NCI-H526 (cell line): ENCODE results near the gene ARG1.
"Not testable (repeated sequence)": the region's sequence is repeated elsewhere in the genome, so short reads cannot be mapped to it uniquely, and the experiment has no call there.

Source experiments
- DNase-seq, 2 experiments: peaks; one replicate each; lab custom pipeline; 2025; lab: John Stamatoyannopoulos, UW

Gene ARG1

DNA sequence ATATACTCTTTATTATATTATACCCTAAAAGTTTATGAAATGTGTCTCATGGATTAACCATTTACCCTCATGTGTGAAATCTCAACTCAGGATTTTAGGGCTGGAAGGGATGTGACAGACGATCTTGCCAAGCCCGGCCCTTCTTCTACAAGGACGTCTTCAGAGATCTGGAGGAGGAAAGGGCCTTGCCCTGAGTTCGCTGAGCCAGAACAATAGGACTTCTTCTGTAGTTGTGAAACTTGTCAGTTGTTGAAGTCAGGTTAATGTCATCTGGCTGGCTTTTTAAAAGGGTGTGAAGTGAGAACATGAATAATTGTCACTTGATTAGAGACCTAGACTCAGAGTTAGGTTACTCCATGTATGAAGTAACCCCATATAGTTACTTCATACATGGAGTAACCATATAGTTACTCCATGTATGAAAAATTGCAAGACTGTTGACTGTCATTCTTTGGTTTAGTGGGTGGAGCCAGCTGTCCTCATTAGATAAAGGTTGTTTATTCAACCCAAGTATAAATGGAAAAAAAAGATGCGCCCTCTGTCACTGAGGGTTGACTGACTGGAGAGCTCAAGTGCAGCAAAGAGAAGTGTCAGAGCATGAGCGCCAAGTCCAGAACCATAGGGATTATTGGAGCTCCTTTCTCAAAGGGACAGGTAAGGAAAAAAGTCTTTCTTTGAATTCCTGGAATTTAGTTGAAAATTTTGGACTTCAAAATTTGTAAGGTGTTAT lies at the start of gene ARG1:
Gene ARG1, plus strand, starts transcription at position 541 of the 730 bp plus-strand sequence. Its CDS starts 57 bp downstream, at position 598.
- no peak for DNase-seq

DNA sequence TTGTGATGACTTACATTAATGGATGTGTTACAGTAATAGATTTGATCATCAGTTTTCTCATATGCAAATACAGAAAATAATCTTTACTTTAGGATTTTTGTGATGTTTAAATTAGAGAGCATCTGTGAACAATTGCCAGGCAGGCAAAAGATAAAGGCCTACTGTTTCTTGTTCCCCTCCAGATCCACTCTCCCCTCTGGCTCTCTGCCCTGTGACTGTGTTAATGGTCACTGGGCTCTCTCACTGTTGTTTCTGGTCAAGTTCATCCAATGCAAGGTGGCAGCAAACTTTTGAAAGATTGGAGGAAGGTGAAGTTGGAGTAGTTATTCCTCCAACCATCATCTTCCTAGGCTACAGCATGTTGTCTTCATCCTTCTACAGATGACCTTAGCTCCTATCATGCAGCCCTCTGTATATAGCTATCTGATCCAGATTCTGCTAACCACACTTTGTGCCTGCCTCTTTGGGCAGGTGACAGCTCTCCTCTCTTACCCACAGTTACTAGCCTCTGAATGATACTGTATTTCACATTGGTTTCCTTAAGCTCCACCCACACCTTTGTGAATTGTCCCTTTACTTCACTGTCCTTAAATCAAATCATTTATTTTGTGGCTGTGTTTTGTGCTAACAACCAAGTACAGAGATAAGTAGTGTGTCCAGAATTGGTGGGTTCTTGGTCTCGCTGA lies 48.9 kb upstream of the ARG1 start:
- DNase-seq = no peak

DNA sequence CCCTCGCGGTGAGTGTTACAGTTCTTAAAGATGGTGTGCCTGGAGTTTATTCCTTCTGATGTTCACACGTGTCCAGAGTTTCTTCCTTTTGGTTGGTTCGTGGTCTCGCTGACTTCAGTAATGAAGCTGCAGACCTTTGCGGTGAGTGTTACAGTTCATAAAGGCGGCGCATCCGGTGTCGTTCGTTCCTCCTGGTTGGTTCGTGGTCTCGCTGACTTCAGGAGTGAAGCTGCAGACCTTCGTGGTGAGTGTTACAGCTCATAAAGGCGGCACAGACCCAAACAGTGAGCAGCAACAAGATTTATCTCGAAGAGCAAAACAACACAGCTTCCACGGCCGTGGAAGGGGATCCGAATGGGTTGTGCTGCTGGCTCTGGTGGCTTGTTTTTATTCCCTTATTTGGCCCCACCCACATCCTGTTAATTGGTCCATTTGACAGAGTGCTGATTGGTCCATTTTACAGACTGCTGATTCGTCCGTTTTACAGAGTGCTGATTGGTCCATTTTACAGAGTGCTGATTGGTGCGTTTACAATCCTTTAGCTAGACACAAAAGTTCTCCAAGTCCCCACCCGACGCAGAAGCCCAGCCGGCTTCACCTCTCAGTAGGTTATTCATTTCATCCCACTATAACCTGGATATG lies 48.2 kb upstream of the ARG1 start:
- DNase-seq = no peak

DNA sequence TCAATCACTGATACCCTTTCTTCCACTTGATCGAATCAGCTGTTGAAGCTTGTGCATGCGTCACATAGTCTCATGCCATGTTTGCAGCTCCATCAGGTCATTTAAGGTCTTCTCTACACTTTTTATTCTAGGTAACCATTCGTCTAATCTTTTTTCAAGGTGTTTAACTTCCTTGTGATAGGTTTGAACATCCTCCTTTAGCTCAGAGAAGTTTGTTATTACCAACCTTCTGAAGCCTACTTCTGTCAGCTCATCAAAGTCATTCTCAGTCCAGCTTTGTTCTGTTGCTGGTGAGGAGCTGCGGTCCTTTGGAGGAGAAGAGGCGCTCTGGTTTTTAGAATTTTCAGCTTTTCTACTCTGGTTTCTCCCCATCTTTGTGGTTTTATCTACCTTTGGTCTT lies 42.1 kb upstream of the ARG1 start:
- not testable (repeated sequence) for DNase-seq

DNA sequence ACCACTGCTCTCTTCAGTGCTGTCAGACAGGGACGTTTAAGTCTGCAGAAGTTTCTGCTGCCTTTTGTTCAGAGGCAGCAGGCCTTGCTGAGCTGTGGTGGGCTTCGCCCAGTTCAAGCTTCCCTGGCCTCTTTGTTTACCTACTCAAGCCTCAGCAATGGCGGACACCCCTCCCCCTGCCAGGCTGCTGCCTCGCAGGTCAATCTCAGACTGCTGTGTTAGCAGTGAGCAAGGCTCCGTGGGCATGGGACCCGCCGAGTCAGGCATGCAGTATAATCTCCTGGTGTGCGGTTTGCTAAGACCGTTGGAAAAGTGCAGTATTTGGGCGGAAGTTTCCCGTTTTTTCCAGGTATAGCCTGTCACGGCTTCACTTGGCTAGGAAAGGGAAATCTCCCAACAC lies 41.3 kb upstream of the ARG1 start:
- not testable (repeated sequence) for DNase-seq

DNA sequence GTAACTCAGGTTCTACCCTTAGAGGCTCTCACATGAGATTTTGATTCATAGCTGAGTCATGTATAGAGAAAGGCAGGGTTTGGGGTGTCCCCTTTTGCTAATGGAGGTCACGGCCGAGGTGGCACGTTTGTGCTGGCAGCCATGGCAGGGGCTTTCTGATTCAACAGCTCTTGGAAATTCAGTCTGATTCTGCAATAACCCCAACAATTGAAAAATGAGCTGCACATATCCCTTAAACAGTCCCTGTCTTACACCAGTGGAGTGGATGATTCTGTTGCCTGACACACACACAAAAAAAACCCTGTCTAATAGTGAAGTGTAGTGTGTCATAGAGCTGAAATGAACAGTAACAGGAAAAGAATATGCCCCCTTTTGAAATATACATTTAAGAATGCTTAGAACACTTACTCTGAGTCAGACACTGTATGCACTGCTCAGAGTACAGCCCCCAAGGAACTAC lies 40.4 kb upstream of the ARG1 start:
- no peak for DNase-seq

DNA sequence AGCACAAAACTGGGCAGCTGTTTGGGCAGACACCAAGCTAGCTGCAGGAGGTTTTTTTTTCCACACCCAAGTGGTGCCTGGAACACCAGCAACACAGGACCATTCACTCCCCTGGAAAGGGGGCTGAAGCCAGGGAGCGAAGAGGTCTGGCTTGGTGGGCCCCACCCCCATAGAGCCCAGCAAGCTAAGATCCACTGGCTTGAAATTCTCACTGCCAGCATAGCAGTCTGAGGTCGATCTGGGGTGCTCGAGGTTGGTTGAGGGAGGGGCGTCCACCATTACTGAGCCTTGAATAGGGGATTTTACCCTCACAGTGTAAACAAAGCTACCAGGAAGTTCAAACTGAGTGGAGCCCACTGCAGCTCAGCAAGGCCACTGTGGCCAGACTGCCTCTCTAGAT lies 34.4 kb upstream of the ARG1 start:
- not testable (repeated sequence) for DNase-seq

DNA sequence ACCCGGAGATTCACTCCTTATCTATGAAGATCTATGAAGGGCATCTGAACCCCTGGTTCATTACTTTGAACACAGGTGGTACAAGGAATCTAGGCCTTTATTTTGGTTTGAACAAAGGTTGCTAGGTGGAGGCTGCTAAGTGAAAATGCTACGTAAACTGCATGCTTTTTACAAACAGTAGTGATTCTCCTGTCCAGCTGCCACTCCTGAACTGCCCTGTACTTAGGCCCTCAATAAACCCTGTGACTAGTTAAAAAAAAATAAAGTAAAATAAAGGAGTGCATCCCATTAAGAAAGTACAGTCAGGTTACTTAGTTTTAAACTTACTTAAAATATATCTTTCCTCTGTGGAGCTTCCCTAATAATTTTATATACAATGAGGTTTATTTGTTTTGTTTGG lies 27.7 kb upstream of the ARG1 start:
- no peak for DNase-seq

DNA sequence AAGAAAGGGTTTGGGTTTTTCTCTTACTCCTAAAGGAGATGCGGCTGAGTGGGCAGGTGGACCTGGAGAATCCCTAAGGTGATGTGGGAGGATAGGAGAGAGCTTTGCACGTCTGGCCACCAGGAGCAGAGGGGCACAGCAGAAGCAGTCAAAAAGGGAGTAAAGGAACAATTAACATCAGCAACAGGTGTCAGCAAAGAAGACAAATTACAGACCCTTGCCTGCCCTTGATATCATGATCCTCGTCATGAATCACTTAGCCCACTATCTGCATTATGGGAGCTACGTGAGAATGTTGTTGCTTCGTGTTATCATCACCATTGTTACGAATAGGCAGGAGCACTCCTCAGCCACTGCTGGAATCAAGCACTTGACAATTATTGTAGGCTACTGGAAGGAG lies 25.5 kb upstream of the ARG1 start:
- no peak for DNase-seq

DNA sequence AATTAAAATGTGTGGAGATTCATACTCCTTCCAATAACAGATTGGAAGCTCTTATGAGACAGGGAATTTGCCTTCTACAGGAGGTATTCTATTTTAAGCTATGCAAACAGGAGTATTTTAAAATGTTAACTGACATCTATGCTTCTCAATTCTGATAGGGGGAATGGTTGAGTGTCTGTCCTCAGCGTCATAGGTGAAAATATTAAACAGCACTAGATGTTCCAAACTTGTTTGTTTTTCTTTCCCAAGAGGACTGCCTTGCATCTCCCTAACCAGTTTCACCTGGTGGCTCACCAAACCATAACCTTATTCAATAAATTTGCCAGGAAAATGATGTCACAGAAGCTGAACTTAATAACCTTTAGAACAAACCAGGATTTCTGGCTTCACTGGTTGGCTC lies 24.6 kb upstream of the ARG1 start:
- peak; percentile 8 to 9 for DNase-seq

DNA sequence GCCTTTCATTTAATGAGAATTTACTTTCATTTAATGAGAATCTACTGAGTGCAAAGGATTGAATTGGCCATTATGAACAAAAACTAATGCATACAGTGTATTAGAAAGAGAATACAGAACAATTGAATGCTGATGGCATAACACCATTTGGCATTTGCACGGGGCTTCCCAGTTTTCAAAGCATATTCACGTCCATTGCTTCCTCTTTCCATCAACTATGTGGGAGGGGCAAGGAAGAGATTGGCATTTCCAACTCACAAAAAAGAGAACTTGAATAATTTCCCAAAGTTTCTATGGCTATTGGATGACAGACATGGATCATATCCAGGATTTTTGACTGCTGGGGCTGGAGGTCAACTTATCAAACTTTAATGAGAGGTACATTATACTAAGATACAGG lies 23.2 kb upstream of the ARG1 start:
- DNase-seq = no peak

DNA sequence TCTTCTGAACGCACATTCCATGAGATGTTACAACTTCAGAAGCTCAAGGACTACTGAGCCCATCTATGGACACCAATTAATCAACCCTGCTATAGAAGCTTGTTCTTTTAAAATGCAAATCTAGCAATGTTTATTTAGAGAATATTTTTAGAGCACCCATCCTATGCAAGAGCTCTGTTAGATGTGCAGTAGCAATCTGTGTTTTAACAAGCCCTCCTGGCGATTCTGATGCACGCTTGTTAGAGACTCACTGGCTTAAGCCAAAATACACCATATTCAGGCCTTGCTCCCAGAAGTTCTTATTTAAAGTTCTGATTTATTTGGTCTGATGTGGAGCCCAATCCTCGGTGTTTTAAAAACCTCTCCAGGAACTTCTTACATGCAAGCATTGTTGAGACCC lies 21.1 kb upstream of the ARG1 start:
- DNase-seq = no peak

DNA sequence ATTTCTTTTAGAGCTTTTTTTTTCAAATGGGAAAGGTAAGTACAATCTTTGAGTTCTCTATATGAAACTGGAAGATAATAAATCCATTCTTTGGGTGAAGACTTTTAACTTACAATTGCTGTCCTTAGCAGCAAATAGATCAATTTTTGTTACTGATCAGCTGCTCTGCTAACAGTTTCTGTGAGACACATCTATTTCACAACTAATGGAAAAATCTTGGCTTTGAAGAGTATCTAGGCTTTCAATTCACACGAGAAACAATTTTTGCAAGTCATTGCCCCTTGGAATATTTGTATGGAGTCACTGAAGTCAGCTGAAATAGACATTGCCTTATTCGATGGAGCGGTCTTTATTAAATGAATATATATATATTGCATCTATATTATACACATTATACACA lies 20.5 kb upstream of the ARG1 start:
- DNase-seq = no peak

DNA sequence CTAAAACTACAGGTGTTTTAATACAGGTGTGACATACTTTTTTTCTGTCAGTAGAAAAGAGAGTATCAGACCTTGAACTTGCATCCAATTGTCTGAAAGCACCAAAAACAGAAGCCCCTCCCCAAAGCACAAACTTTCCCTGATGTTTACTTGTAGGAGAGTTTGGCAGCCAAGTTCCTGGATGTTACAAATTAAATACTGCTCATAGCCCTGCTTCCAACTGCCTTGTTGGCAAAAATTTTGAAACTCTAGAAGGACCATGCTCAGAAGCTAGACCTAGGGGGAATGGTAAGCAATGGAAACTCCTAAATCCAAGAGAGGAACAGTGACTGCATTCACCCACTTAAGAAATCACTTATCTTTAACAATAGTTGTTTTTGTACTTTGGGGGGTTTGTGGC lies 17.0 kb upstream of the ARG1 start:
- no peak for DNase-seq

DNA sequence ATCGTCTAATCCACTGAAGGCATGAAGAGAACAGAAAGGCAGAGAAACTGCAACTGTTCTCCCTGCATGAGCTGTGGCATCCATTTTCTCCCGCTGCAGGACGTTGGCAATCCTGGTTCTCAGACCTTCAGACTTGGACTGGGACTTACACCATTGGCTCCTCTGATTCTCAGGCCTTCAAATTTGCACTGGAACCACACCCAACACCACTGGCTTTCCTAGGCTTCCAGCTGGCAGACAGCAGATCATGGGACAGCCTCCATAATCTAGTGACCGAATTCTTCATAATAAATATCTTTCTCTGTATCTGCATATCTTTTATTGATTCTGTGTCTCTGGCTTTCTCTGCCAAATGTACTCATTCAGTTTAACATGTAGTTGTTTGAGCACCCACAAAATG lies 14.1 kb upstream of the ARG1 start:
- DNase-seq = no peak

DNA sequence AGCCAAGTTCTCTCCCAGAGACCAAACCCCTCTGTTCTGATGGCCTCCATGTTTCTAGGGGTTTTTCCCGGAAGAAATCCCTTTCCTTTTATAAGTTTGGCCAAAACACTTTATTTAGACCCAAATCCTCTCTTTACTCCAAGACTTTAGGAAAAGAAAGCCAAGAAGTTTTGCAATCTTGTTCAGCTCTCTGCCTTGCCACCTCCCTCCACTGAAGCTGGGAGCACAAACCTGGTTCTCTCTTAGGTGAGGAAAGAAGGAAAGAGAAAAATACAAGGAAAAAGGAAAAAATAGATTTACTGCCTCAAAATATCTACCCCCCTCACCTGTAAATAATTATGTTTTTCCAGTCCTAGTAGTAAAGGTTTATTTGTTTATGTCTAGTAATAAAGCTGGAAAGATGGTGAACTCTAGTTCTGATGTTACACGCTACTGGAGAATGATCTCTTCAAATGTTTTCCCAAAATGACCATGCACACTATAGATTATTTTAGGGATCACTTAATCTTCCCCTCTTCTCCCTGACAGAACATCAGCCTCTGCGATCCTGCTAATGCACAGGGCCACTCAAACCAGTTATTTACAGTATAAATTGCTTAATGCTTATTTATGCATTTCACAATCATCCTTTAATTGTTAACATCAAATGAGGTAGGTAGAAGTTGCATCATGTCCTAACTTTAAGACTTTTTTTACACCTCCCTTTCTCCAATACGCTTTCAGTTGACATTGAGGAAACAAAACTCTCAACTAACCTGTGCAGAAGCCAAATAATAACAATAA lies 10.9 kb upstream of the ARG1 start:
- DNase-seq = no peak

DNA sequence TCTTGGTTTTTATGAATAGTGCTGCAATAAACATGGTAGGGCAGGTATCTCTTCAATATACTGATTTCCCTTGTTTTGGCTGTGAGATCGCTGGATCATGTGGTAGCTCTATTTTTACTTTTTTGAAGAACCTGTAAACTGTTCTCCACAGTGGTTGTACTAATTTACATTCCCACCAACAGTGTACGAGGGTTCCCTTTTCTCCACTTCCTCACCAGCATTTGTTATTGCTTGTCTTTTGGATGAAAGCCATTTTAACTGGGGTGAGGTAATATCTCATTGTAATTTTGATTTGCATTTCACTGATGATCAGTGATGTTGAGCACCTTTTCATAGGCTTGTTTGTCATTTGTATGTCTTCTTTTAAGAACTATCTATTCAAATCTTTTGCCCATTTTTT lies 8.0 kb upstream of the ARG1 start:
- no peak for DNase-seq

DNA sequence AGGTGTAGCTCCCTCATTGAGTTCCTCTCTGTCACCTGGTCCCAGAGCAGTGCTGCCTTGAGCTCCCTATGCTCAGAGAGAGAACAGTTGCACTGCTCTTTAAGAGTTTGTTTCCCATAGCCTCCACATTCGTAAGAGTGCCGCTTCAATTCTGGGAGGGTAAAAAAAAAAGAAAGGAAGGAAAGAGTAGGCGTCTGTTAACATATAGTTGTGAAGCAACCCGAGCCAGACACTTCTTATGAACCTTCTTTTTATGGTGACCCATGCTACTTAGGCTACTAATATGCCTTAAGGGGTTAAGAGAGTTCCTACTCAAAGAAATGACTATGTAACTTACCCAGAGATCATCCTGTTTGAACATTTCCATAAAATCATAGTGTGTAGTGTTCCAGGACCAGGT lies 4.3 kb upstream of the ARG1 start:
- DNase-seq = no peak

DNA sequence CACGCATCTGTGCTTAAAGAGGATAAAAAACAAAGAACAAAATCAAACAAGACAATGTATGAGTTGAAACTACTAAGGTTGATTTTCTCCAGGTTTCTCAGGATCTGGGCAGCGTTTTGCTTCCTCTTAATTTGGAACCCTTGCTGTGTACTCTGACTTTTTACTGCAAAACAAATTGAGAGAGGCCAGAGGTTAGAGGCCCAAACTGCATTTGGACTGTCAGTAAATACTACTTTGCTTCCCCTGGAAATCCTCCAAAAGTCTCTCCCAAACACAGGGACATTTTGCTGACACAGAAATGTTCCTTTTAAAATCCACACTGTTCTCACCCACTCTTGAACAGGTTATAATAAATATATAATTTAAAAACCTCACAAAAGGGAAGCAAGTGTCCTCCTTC lies 1.1 kb downstream of the ARG1 start:
- DNase-seq = no peak

DNA sequence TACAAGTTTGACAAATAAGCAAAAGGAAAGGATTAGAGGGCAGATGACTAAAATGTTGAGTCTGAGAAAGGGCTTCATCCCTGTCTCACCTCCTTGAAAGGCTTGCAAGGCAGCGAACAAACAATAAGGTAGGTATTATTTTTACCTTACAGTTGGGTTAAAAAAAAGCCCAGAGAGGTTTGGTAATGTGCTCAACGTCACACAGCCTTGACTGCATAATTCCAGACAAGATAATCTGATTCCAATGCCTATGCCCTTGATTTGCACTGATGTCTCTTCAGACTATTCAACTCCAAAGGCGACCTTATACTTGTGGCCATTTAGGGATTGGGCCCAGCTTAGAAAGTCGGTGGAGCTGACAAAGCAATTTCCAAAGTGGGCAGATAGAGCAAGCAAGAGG lies 1.7 kb downstream of the ARG1 start:
- no peak for DNase-seq

DNA sequence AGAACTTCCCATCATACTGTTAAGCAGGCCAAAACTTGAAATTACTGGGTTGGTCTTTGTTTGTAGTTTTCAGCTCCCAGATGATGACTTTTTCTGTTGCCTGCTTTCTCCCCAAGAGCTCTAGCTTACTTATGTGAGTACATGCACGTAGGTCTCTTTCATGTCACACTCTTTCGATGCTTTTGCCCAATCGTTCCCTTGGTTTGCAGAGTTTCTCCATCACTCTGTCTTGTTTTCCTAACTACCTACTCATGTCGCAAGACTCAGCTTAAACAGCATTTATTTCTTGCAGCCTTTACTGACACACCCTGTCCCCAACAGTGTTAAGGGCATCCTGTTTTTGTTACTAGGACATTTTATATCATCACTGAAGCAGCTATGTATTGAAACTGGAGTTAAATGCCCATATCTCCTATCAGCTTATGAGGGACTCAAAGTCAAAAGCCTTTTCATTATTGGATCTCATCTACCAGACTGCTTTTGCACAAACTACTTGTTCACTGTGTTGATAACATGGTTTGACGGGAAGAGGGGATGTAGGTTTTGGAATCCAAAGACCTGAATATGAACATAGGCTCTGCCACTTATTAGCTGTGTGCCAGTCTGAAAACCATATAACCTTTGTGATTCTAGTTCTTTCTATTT lies 2.9 kb downstream of the ARG1 start:
- no peak for DNase-seq

DNA sequence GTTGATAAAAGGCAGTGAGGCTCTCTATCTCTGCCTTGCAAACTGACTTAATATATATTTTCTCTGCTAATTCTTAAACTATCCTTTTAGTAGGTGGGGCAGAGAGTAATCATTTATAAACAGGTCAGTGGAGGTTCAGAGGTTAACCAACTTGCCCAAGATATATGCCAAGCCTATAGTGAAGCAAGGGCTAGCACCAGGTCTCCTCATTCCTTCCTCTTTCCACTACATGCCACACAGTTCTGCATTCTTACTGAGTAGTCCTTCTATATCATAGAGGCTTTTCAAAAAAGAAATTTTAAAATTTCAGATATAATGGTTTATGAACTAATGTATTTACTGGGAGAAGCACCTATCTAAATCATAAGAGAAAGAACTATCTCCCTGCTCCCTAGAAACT lies 8.5 kb downstream of the ARG1 start:
- no peak for DNase-seq
